HG03066 (cell line): ENCODE data around the gene MAPKBP1.

ENCODE experiments used
- ATAC-seq: cut with Tn5 transposase; IDR thresholded peaks from one replicate; pipeline ENCODE4 v1.9.1; 2021; ENCODE audit warnings: low read depth; ENCODE audit not compliant: unreplicated experiment

MAPKBP1 gene

DNA sequence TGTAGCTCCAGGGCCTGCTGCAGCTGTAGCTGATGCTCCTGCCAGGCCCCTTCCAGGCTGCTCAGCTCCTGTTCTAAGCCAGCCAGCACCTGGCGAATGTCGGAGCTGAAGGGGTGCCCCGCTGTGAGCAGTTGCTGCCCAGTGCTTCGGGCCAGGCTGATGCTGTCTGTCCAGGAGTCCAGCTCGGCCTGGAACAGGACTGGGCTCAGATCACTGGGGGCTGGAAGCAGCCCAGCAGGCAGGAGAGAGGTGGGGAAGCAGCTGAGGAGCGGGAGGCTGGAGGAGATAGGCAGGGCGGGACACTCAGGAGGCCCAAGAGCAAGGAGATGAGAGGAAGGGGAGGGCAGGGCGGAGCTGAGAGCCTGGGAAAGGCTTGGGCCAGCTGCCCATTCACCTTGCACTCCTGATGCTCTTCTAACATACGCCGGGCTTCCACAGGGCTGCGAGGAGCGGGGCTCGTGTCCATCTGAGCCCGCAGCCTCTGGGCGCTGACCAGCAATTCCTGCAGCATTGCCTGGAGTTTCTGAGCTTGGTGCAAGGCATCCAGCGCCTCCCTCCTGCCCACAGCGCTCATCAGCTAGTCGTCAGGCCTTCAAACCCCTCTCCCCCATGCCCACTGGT is 87.6 kb downstream of the MAPKBP1 start:
- no peak for ATAC-seq

DNA sequence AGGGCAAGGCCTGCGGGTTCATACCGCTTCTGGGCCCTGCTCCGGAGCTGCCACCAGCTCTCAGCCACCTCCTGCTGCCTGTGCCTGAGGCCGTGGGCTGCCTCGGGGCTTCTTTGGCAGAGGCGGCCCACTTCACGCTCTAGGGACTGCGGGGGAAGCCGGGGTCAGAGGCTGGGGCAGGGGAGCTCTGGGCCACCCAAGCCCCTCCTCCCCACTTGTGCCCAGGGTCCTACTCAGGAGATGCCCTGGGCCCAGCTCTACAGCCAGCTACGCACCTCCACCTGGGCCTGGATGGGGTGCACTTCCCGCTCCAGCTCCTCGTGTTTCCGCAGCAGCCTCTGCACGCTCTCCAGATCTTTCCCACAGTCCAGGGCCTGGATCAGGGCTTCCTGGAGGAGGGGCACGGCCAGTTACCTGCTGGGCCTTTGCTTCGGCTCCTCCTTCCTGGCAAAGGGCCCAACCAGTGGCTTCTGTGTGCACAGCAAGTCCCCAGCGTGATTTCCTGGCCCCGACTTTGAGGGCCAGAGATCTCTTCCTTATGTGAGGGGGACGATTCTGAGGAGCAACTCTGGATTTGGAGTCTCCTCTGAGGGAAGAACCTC is 88.3 kb downstream of the MAPKBP1 start:
- ATAC-seq, result no peak

DNA sequence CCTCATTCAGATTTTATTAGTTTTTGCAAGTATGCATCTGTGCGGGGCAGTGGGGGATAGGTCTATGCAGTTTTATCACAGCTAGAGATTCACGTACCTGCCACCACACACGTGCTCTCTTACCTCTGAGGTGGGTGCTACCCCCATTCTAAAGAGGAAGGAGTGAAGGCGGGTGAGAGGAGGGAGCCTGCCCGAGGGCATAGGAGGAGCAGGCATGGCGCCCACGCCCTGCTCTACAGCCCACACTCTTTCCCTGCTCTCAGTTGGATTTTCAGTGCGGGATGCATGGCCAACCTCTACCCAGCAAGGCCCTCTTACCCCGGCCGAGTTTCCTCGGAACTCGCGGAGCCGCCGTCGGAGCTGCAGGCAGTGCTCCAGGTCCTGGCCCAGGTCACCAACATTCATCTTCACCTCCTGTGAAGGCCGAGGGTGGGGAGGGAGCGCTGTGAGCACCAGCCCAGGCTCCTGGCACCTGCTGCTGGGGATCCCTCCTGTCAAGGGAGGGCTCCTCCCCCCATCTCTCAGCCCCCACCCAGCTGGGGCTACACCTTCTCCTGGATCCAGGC is 91.3 kb downstream of the MAPKBP1 start:
- no peak for ATAC-seq

DNA sequence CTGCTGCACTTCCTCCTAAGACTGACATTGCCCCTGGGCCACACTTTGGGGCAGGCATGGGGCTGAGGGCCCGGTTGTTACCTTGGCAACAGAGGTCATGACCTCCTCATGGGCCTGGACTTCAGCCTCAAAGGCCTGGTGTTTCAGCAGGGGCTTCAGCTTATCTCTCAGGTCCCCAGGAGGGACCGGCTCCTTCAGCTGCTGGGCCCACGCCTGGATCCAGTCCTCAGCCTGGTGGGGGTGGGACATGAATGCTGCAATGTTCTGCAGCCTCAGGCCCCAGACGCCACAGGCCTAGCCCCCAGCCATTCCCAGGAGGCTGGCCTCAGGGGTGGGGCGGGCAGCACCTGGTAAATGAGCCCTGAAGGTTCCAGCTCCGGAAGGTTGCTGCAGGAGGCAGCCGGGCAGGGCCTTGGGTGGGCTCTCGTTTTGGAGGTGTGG is 92.0 kb downstream of the MAPKBP1 start:
- ATAC-seq, result no peak

DNA sequence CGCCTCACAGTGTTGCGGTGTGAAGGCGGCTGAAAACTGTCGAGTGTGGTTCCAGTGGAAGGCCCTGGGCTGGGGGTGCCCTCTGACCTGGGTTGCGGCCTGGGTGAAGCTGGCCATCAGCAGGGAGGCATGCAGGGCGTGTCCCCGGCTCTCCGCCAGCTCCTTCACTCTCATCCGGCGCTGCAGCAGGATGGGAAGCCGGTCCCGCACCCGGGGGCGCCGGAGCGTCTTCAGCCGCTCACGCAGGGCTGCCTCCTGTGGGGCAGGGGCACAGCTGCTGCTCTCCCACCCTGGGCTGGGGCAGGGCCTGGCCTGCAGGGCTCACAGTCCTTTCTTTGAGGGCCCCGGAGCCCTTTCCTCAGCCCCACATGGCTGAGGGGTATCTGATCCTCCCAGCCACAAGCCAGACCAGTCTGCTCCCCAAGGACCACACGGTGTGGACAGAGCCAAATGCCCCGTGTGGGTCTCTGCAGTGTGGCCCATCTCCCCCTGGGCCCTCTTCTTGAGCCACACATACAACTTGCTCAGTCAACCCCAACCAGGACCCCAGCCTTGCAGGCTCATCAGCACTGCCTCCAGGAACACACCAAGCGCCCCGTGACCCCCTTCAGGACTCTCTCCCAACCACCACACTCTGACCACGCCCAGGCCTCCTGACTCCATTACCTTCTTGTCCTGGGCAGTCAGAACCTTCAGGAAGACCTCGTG is 92.7 kb downstream of the MAPKBP1 start:
- no peak for ATAC-seq

DNA sequence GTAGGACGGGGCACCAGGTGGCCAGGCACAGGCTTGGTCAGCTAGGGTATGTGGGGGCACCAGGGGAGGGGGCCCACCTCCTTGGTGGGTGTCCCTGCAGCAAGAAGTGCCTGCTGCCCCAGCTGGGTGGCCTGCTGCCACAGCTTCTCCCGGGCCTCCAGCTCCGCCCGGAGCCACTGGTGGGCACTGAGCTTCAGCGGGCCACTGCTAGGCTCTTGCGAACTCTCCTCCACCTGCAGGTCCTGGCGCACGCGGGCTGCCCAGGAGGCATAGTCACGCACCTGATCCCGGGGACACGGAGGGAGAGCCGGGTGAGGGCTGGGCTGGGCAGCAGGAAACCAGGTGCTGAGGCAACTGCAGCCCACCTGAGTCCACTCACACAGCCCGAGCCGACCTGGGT is 94.0 kb downstream of the MAPKBP1 start:
- ATAC-seq, result no peak

DNA sequence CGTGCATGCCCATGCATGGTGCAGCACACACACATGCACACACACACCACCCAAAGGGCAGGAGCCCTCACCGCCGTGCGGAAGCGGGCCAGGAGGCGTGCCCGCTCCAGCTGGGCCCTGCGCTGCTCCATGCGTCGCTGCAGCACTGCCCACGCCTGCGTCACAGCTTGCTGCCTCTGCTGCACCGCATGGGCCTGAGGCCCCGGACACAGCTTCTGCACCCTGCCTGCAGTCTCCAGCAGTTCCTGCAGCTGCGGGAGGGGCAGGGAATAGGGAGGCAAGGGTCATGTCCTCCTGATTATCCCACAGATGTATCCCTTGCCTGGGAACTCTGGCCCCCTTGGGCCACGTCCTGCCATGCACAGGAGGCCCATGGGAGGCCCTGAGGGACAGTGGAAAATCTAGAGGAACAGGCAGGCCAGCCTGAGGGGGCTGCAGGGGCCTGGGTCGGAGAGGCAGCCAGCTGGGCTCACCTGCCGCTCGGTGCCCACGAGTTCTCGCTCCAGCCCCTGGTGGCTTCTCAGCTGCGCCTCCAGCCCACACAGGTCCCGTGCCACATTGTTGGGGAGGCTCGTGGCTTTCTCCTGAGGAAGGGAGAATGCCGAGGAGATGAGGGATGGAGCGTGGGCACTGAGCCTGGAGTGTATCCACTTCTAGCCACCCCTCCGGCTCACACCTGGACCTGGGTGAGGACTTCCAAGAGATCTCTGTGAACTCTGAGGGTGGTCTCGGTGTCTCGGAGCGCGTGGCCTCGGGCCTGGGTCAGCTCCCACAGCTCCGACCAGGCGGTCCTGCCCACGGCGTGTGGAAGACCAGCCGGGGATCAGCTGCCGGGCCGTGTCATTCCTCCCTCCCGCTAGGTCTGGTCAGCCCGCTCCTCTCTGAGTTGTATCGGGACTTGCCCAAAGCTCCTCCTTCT is 95.7 kb downstream of the MAPKBP1 start:
- ATAC-seq, result no peak

DNA sequence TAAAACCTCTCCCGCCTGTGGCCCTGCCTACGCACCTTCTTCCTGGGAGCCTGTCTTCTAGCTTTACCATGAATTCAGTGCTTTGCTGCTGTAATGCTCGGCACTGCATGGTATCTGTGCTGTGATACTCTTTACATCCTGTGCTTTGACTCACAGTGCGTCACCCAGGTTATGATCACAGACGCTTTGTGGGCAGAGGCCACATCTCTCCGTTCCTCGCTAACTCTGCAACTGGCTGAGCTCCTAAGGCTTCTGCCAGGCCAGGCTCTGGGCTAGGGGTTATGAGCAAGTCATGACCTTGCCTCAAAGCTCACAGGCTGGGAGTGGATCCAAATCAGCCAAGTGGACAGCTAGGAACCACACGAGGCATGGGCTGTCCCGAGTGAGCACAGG is 96.4 kb downstream of the MAPKBP1 start:
- no peak for ATAC-seq

DNA sequence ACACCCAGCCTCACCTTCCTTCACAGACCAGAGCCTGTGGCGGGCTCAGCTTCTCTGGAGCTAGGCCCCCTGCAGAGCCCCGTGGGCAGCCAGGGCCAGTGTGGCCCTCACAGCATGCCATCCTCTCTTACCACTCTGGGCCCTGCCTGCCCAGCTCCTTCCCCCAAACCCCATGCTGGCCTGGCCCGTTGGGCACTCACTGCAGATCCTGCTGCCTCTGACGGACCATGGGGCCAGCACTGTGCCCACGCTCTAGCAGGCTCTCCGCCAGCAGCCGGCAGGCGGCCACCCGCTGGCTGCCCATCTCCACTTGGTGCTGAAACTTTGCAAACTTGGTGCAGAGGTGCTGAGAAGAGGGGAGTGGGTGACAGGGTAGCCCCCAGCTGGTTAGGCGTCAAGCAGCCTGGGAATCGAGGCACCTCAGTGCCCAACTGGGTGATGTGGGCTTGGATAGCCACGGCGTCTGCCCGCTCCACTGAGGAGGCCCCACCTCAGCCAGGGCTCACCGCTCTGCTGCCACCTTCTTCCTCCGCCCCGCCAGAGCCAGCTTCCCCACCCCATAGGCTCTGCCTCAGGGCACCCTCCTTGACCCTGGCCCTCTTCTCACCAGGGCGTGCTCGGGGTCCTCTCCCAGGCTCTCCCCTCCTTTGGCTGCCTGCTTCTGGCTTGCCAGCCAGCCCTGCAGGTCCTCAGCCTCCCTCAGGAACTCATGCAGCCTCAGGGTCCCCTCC is 97.1 kb downstream of the MAPKBP1 start:
- ATAC-seq, result no peak

DNA sequence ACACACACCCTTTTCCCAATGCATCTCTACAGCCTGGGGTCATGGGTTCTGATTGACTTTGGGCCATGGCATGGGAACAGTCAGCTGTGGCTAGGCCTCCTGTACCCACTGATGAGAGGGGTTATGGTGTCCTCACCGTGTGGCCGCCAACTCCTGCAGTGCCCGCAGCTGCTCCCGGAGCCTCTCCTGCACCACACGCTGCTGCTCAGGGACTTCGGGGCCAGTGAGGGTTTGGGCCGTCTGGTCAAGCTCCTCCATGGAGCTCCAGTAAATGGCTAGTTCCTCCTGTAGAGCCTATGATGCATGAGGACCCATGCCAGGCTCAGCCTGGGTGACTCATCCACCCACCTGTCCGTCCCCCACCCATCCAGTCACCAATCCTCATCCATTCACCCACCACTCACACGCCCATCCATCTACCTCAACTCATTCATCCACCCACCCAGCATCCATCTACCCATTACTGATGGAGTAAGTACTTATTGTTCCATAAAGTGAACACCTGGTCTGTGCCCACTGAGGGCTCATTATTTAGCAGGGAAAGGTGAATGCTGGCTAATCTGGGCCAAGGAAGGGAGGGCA is 98.0 kb downstream of the MAPKBP1 start:
- ATAC-seq, result no peak

DNA sequence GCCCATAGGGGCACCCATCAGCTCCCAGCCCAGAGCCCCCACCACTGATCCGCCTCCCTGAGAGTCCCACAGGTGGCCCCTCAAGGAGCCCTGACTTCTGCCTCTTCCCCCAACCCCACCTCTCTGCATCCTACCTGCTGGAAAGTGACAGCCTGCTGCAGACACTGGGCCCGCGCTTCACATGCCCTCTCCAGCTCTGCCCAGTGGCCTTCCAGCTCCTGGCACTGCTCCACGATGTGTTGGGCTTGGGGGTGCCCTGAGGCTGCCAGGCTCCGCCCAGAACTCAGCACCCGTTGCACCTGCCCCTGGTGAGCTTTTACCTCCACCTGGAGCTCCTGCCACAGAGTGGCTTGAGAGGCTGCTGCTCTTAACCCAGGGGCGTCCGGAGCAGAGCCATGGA is 99.4 kb downstream of the MAPKBP1 start:
- ATAC-seq, result no peak

DNA sequence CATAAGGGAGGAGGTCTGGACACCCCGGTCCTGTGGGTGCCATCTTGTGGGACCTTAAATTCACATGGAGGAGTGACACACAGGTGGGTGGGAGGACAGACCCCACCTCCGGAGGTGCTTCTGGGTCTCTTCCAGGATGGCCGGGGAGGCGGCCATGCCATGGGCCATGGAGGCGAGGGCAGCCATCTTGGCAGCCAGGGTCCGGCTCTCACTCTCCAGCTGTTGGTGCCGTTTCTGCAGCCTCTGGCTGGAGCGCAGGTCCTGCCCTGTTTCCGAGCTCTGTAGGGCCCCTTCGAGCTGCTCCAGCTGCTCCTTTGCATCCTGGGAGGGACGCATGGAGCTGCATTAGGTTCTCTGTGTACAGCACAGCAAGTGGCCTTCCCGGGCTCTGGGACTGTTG is 100.5 kb downstream of the MAPKBP1 start:
- no peak for ATAC-seq

DNA sequence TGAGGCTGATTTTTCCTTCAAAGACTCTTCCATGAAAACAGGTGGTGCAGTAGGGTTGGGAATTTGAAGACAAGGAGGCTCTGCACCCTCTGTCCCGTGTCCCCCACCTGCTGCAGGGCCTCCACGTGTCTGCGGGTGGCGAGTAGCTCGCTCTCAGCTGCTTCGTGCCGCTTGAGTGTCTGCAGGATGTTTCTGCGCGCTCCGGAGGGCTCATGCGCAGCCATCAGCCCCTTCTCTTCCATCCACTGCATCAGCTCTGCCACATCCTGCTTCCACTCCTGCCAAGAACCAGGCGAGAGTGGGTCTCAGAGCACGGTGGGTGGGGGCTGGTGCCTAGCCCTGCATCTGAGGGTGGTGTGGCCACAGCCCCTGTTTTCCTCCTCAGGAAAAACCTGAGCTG is 101.7 kb downstream of the MAPKBP1 start:
- ATAC-seq, result no peak

DNA sequence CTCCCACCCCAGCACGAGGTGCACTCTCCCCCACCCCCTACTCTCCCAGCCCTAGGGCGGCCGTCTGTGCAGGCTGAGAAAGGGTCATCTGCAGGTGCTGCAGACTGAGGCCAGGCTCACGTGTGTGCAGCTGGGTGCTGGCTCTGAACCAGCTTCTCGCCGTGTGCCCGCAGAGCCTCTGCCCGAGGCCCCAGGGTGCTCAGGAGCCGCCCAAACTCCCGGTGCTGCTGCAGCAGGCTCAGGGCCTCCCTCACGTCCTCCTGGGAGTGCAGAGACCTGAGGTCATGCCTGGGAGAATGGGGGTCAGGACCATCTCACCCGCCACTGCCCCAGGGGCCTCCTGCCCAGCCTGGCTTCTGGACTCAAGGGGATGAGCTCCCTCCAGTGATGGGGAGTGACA is 102.4 kb downstream of the MAPKBP1 start:
- no peak for ATAC-seq
